ENCODE data around the gene SPATA16. TPM values are rescaled to one million over a fixed set of nuclear protein-coding genes. Genes with fewer than 3 reads are reported as not detected.
A peak's percentile ranks its signal among the peaks of the same experiment; 100 is the strongest.

SPATA16 gene
- total RNA-seq, 1 experiment from 2014 or later = 0.44 TPM

- ChIA-PET POLR2A (no interaction called here), CTCF (no interaction called here)
- no peak for ATAC-seq
- Mint-ChIP-seq H3K4me3 (no peak overlapping the region), H3K27me3 (ENCODE audit: low read depth) (no peaks in the 10 kb centered on the region), H3K27ac (no peak overlapping the region), H3K36me3 (no peaks in the 10 kb centered on the region), H3K4me1 (peaks cover 35% of the 10 kb centered on the region), H3K9me3 (no peaks in the 10 kb centered on the region)
- DNase-seq (ENCODE audit: low spot score) = no peak
- TF ChIP-seq IRF2 (CRISPR knock-in tag; IDR thresholded peaks at IDR 0.05; ENCODE audit: borderline replicate concordance, low read depth) = no peak
- TF ChIP-seq, protein P1, sequence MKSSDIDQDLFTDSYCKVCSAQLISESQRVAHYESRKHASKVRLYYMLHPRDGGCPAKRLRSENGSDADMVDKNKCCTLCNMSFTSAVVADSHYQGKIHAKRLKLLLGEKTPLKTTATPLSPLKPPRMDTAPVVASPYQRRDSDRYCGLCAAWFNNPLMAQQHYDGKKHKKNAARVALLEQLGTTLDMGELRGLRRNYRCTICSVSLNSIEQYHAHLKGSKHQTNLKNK (CRISPR knock-in tag; IDR thresholded peaks at IDR 0.05) = no peak
- TF ChIP-seq GTF2I (CRISPR knock-in tag; conservative IDR thresholded peaks at IDR 0.05) = no peak
- TF ChIP-seq TP53 (CRISPR knock-in tag; IDR thresholded peaks at IDR 0.05) = no peak
Measured at GRCh38 chr3:172913911-172914655, 227.0 kb downstream of the SPATA16 start.

DNA sequence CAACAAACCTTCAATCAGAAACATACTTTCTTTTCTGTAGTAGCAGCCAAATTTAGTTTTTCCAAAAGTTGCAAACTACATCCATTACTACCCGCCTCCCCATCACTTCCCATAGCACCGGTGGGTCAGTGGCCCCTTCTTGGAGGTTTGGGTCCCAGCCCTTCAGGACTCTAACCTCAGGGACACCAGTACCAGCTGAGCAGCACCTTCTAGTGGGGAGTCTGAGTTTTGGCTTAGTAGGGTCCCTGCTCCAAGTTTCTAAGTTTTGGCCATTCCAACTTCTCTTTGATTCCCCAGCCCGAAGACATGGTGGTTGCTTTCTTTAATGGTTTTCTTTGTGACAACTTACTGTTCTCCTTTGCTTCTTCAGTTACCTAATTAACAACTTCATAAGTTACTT, 229.9 kb downstream of the SPATA16 start:
- Mint-ChIP-seq H3K9me3 (no peaks in the 10 kb centered on the region), H3K4me1 (peaks cover 13% of the 10 kb centered on the region), H3K36me3 (no peaks in the 10 kb centered on the region), H3K27ac (no peak overlapping the region), H3K4me3 (no peak overlapping the region), H3K27me3 (ENCODE audit: low read depth) (no peaks in the 10 kb centered on the region)
- ATAC-seq = peak; percentile 80
- DNase-seq (ENCODE audit: low spot score) = peak; percentile 20
- ChIA-PET CTCF (no interaction called here), POLR2A (no interaction called here)
- TF ChIP-seq, protein P2, sequence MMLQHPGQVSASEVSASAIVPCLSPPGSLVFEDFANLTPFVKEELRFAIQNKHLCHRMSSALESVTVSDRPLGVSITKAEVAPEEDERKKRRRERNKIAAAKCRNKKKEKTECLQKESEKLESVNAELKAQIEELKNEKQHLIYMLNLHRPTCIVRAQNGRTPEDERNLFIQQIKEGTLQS (CRISPR knock-in tag; conservative IDR thresholded peaks at IDR 0.05) = no peak
- TF ChIP-seq ZNF423 (CRISPR knock-in tag; IDR thresholded peaks at IDR 0.05) (no peak), ZNF416 (CRISPR knock-in tag; IDR thresholded peaks at IDR 0.05) (no peak), GABPB1 (CRISPR knock-in tag; IDR thresholded peaks at IDR 0.05) (no peak), NFATC4 (CRISPR knock-in tag; IDR thresholded peaks at IDR 0.05) (no peak), ELF4 (CRISPR knock-in tag; IDR thresholded peaks at IDR 0.05; ENCODE audit: low read depth) (no peak), CTCF (IDR thresholded peaks at IDR 0.05) (no peak), PRRX2 (CRISPR knock-in tag; IDR thresholded peaks at IDR 0.05) (no peak), STAT6 (CRISPR knock-in tag; conservative IDR thresholded peaks at IDR 0.05; ENCODE audit: low read depth) (no peak), RELA (CRISPR knock-in tag; IDR thresholded peaks at IDR 0.05; ENCODE audit: borderline replicate concordance) (no peak)
- TF ChIP-seq, protein P3, sequence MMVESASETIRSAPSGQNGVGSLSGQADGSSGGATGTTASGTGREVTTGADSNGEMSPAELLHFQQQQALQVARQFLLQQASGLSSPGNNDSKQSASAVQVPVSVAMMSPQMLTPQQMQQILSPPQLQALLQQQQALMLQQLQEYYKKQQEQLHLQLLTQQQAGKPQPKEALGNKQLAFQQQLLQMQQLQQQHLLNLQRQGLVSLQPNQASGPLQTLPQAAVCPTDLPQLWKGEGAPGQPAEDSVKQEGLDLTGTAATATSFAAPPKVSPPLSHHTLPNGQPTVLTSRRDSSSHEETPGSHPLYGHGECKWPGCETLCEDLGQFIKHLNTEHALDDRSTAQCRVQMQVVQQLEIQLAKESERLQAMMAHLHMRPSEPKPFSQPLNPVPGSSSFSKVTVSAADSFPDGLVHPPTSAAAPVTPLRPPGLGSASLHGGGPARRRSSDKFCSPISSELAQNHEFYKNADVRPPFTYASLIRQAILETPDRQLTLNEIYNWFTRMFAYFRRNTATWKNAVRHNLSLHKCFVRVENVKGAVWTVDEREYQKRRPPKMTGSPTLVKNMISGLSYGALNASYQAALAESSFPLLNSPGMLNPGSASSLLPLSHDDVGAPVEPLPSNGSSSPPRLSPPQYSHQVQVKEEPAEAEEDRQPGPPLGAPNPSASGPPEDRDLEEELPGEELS (CRISPR knock-in tag; IDR thresholded peaks at IDR 0.05) = no peak
- TF ChIP-seq, protein P4, sequence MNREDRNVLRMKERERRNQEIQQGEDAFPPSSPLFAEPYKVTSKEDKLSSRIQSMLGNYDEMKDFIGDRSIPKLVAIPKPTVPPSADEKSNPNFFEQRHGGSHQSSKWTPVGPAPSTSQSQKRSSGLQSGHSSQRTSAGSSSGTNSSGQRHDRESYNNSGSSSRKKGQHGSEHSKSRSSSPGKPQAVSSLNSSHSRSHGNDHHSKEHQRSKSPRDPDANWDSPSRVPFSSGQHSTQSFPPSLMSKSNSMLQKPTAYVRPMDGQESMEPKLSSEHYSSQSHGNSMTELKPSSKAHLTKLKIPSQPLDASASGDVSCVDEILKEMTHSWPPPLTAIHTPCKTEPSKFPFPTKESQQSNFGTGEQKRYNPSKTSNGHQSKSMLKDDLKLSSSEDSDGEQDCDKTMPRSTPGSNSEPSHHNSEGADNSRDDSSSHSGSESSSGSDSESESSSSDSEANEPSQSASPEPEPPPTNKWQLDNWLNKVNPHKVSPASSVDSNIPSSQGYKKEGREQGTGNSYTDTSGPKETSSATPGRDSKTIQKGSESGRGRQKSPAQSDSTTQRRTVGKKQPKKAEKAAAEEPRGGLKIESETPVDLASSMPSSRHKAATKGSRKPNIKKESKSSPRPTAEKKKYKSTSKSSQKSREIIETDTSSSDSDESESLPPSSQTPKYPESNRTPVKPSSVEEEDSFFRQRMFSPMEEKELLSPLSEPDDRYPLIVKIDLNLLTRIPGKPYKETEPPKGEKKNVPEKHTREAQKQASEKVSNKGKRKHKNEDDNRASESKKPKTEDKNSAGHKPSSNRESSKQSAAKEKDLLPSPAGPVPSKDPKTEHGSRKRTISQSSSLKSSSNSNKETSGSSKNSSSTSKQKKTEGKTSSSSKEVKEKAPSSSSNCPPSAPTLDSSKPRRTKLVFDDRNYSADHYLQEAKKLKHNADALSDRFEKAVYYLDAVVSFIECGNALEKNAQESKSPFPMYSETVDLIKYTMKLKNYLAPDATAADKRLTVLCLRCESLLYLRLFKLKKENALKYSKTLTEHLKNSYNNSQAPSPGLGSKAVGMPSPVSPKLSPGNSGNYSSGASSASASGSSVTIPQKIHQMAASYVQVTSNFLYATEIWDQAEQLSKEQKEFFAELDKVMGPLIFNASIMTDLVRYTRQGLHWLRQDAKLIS (CRISPR knock-in tag; IDR thresholded peaks at IDR 0.05; ENCODE audit: borderline replicate concordance) = no peak
- TF ChIP-seq, protein P1 (CRISPR knock-in tag; IDR thresholded peaks at IDR 0.05) = no peak
- TF ChIP-seq, protein P5, sequence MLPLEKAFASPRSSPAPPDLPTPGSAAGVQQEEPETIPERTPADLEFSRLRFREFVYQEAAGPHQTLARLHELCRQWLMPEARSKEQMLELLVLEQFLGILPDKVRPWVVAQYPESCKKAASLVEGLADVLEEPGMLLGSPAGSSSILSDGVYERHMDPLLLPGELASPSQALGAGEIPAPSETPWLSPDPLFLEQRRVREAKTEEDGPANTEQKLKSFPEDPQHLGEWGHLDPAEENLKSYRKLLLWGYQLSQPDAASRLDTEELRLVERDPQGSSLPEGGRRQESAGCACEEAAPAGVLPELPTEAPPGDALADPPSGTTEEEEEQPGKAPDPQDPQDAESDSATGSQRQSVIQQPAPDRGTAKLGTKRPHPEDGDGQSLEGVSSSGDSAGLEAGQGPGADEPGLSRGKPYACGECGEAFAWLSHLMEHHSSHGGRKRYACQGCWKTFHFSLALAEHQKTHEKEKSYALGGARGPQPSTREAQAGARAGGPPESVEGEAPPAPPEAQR (CRISPR knock-in tag; IDR thresholded peaks at IDR 0.05) = no peak
